ENCODE data around the gene CHRM2. TPM values are rescaled to one million over a fixed set of nuclear protein-coding genes. Genes with fewer than 3 reads are reported as not detected.

The CHRM2 gene
- total and polyA plus RNA-seq, 10 donors = 0.13 TPM; not detected in 9

- H3K27ac ChIP-seq = no peak overlapping the region
- DNase-seq = no peak
- H3K4me1 ChIP-seq = no peaks in the 10 kb centered on the region
- H3K27me3 ChIP-seq (replicated peaks in 1 of 7) = no peaks in the 10 kb centered on the region
- H3K36me3 ChIP-seq = no peaks in the 10 kb centered on the region
- no peaks in the 10 kb centered on the region for H3K9me3 ChIP-seq
- TF ChIP-seq CTCF (IDR thresholded peaks at IDR 0.05 in 8 of 11, conservative IDR thresholded peaks at IDR 0.05 in 3 of 11) = no peak
- intact Hi-C loops (cut with DNase I; ENCODE audit: low total_unique reads) = no loop called here
- no peak overlapping the region for H3K4me3 ChIP-seq
These were observed 129.3 kb downstream of the CHRM2 start for GRCh38 chr7:136997735-136998134.

- Histone ChIP-seq H3K27ac (no peak overlapping the region), H3K27me3 (replicated peaks in 1 of 7) (no peaks in the 10 kb centered on the region), H3K4me1 (no peaks in the 10 kb centered on the region), H3K36me3 (no peaks in the 10 kb centered on the region), H3K4me3 (no peak overlapping the region), H3K9me3 (no peaks in the 10 kb centered on the region)
- TF ChIP-seq POLR2A (IDR thresholded peaks at IDR 0.05) (no peak), POLR2AphosphoS5 (IDR thresholded peaks at IDR 0.05) (no peak), CTCF (IDR thresholded peaks at IDR 0.05 in 8 of 11, conservative IDR thresholded peaks at IDR 0.05 in 3 of 11) (no peak)
- no peak for DNase-seq
- intact Hi-C loops (cut with DNase I; ENCODE audit: low total_unique reads) = no loop called here
- WGBS, 5 donors = 72 to 87% (median 75%) methylated on average over 2 of the region's 2 CpGs
These were observed 130.0 kb downstream of the CHRM2 start for GRCh38 chr7:136998495-136998894.

- no peak for DNase-seq
- Histone ChIP-seq H3K4me3 (no peak overlapping the region), H3K27me3 (replicated peaks in 1 of 7) (no peaks in the 10 kb centered on the region), H3K9me3 (no peaks in the 10 kb centered on the region), H3K27ac (no peak overlapping the region), H3K36me3 (no peaks in the 10 kb centered on the region), H3K4me1 (no peaks in the 10 kb centered on the region)
- intact Hi-C loops (cut with DNase I; ENCODE audit: low total_unique reads) = no loop called here
- 54 to 81% (median 73%) methylated on average over 2 of the region's 2 CpGs for WGBS, 5 donors
- TF ChIP-seq POLR2A (IDR thresholded peaks at IDR 0.05) = no peak
- TF ChIP-seq POLR2AphosphoS5 (IDR thresholded peaks at IDR 0.05) = no peak
- no peak for TF ChIP-seq CTCF (IDR thresholded peaks at IDR 0.05 in 8 of 11, conservative IDR thresholded peaks at IDR 0.05 in 3 of 11)
These were observed 132.2 kb downstream of the CHRM2 start for GRCh38 chr7:137000621-137001020.

GRCh38 chr7:137001041-137001440 is 132.6 kb downstream of the CHRM2 start:
- intact Hi-C loops (cut with DNase I; ENCODE audit: low total_unique reads) = no loop called here

More at GRCh38 chr7:137001041-137001440, 132.6 kb downstream of the CHRM2 start:
- H3K4me1 ChIP-seq = no peaks in the 10 kb centered on the region
- DNase-seq = no peak
- H3K4me3 ChIP-seq = no peak overlapping the region
- no peaks in the 10 kb centered on the region for H3K9me3 ChIP-seq
- TF ChIP-seq CTCF (IDR thresholded peaks at IDR 0.05 in 8 of 11, conservative IDR thresholded peaks at IDR 0.05 in 3 of 11) = no peak
- TF ChIP-seq POLR2AphosphoS5 (IDR thresholded peaks at IDR 0.05) = no peak
- no peak for TF ChIP-seq POLR2A (IDR thresholded peaks at IDR 0.05)
- H3K36me3 ChIP-seq = no peaks in the 10 kb centered on the region
- H3K27me3 ChIP-seq (replicated peaks in 1 of 7) = no peaks in the 10 kb centered on the region
- no peak overlapping the region for H3K27ac ChIP-seq
- 4 to 19% (median 8%) methylated on average over 2 of the region's 2 CpGs for WGBS, 5 donors

Measured in spleen (tissue), 11 donors.